Measurements from ENCODE around the gene PLEKHG2.

PLEKHG2 gene

GRCh38 chr19:39426170-39426569, 13.7 kb downstream of the PLEKHG2 start:
- Histone ChIP-seq H3K4me2 (ENCODE audit: low read length) (no peak overlapping the region), H3K79me1 (ENCODE audit: low read length) (peaks cover 10% of the 10 kb centered on the region)

GRCh38 chr19:39427707-39428106, 15.2 kb downstream of the PLEKHG2 start:
- peak overlapping the region; percentile 8 for H4K8ac ChIP-seq (ENCODE audit: low read depth, low read length)
- H2BK120ac ChIP-seq (ENCODE audit: insufficient read depth, low read length, poor library complexity) = no peak overlapping the region
- H2BK12ac ChIP-seq (ENCODE audit: low read length) = no peak overlapping the region
- H3K79me2 ChIP-seq (ENCODE audit: control insufficient read depth, insufficient read depth, low read length, poor library complexity) = no peaks in the 10 kb centered on the region
- no peak overlapping the region for H3K9ac ChIP-seq (ENCODE audit: low read length)
- peaks cover 5% of the 10 kb centered on the region for H3K9me3 ChIP-seq (ENCODE audit: insufficient read depth, low read depth, low read length)
- no peak overlapping the region for H3K4me3 ChIP-seq (ENCODE audit: low read depth, low read length)
- no peak overlapping the region for H3K4ac ChIP-seq (ENCODE audit: low read depth, low read length)
- H3K18ac ChIP-seq (ENCODE audit: low read length) = peak overlapping the region; percentile 50
- H3K4me2 ChIP-seq (ENCODE audit: low read length) = no peak overlapping the region
- H3K79me1 ChIP-seq (ENCODE audit: low read length) = peaks cover 10% of the 10 kb centered on the region
- no CpG with 5 or more reads among the region's 11 CpGs for WGBS (ENCODE audit: extremely low coverage, insufficient coverage, insufficient read length)
- peak overlapping the region; percentile 64 for H2AK5ac ChIP-seq (ENCODE audit: low read length)
- no peak for DNase-seq
- H3K23ac ChIP-seq (ENCODE audit: low read length) = no peak overlapping the region
- H2BK5ac ChIP-seq (ENCODE audit: low read depth, low read length, poor library complexity) = no peak overlapping the region
- H3K27ac ChIP-seq (ENCODE audit: low read depth, low read length) = no peak overlapping the region
- peaks cover 13 to 21% of the 10 kb centered on the region in 2 experiments for H3K4me1 ChIP-seq (ENCODE audit: control insufficient read depth in 1 of 2, insufficient read depth in 2 of 2, low read length in 2 of 2)
- H4K12ac ChIP-seq (ENCODE audit: low read depth, low read length) = no peak overlapping the region
- H3K14ac ChIP-seq (ENCODE audit: low read length) = no peak overlapping the region
- no peaks in the 10 kb centered on the region for H3K27me3 ChIP-seq (ENCODE audit: insufficient read depth, low read length)
- H3K36me3 ChIP-seq (ENCODE audit: control insufficient read depth in 1 of 2, insufficient read depth in 2 of 2, low read length in 2 of 2) = peaks cover 30 to 36% of the 10 kb centered on the region in 2 experiments
- H2AFZ ChIP-seq (ENCODE audit: insufficient read depth, low read length, poor library complexity) = no peak overlapping the region
- peak overlapping the region; percentile 4 for H4K91ac ChIP-seq (ENCODE audit: low read depth, low read length)

More at GRCh38 chr19:39426170-39426569, 13.7 kb downstream of the PLEKHG2 start:
- Histone ChIP-seq H3K36me3 (ENCODE audit: control insufficient read depth in 1 of 2, insufficient read depth in 2 of 2, low read length in 2 of 2) (peaks cover 39 to 42% of the 10 kb centered on the region in 2 experiments), H4K12ac (ENCODE audit: low read depth, low read length) (no peak overlapping the region), H3K9ac (ENCODE audit: low read length) (no peak overlapping the region), H2AFZ (ENCODE audit: insufficient read depth, low read length, poor library complexity) (no peak overlapping the region), H2BK5ac (ENCODE audit: low read depth, low read length, poor library complexity) (no peak overlapping the region), H2AK5ac (ENCODE audit: low read length) (no peak overlapping the region), H3K4me3 (ENCODE audit: low read depth, low read length) (no peak overlapping the region), H4K91ac (ENCODE audit: low read depth, low read length) (no peak overlapping the region), H3K27ac (ENCODE audit: low read depth, low read length) (no peak overlapping the region), H3K9me3 (ENCODE audit: insufficient read depth, low read depth, low read length) (peaks cover 5% of the 10 kb centered on the region), H3K23ac (ENCODE audit: low read length) (no peak overlapping the region), H2BK12ac (ENCODE audit: low read length) (no peak overlapping the region), H3K4me1 (ENCODE audit: control insufficient read depth in 1 of 2, insufficient read depth in 2 of 2, low read length in 2 of 2) (peaks cover 13 to 21% of the 10 kb centered on the region in 2 experiments), H4K8ac (ENCODE audit: low read depth, low read length) (no peak overlapping the region), H3K14ac (ENCODE audit: low read length) (no peak overlapping the region), H3K79me2 (ENCODE audit: control insufficient read depth, insufficient read depth, low read length, poor library complexity) (no peaks in the 10 kb centered on the region), H3K4ac (ENCODE audit: low read depth, low read length) (no peak overlapping the region), H3K18ac (ENCODE audit: low read length) (no peak overlapping the region), H3K27me3 (ENCODE audit: insufficient read depth, low read length) (no peaks in the 10 kb centered on the region), H2BK120ac (ENCODE audit: insufficient read depth, low read length, poor library complexity) (no peak overlapping the region)
- WGBS (ENCODE audit: extremely low coverage, insufficient coverage, insufficient read length) = no CpG with 5 or more reads among the region's 5 CpGs
- no peak for DNase-seq

GRCh38 chr19:39428283-39429112, 16.0 kb downstream of the PLEKHG2 start:
- Histone ChIP-seq H3K9ac (ENCODE audit: low read length) (no peak overlapping the region), H2AFZ (ENCODE audit: insufficient read depth, low read length, poor library complexity) (peak overlapping the region; percentile 74), H3K4me1 (ENCODE audit: control insufficient read depth in 1 of 2, insufficient read depth in 2 of 2, low read length in 2 of 2) (peaks cover 13 to 21% of the 10 kb centered on the region in 2 experiments), H3K36me3 (ENCODE audit: control insufficient read depth in 1 of 2, insufficient read depth in 2 of 2, low read length in 2 of 2) (peaks cover 30 to 36% of the 10 kb centered on the region in 2 experiments), H3K27ac (ENCODE audit: low read depth, low read length) (peak overlapping the region; percentile 81), H3K18ac (ENCODE audit: low read length) (peak overlapping the region; percentile 38), H2BK12ac (ENCODE audit: low read length) (peak overlapping the region; percentile 85), H3K79me1 (ENCODE audit: low read length) (peaks cover 10% of the 10 kb centered on the region), H3K4ac (ENCODE audit: low read depth, low read length) (peak overlapping the region; percentile 41), H3K79me2 (ENCODE audit: control insufficient read depth, insufficient read depth, low read length, poor library complexity) (no peaks in the 10 kb centered on the region), H4K12ac (ENCODE audit: low read depth, low read length) (peak overlapping the region; percentile 31), H2AK5ac (ENCODE audit: low read length) (peak overlapping the region; percentile 57), H3K27me3 (ENCODE audit: insufficient read depth, low read length) (no peaks in the 10 kb centered on the region), H2BK120ac (ENCODE audit: insufficient read depth, low read length, poor library complexity) (peak overlapping the region; percentile 82), H3K23ac (ENCODE audit: low read length) (no peak overlapping the region), H4K8ac (ENCODE audit: low read depth, low read length) (peak overlapping the region; percentile 59), H3K4me2 (ENCODE audit: low read length) (peak overlapping the region; percentile 26), H4K91ac (ENCODE audit: low read depth, low read length) (peak overlapping the region; percentile 71), H3K9me3 (ENCODE audit: insufficient read depth, low read depth, low read length) (peaks cover 5% of the 10 kb centered on the region), H3K14ac (ENCODE audit: low read length) (peak overlapping the region; percentile 80), H3K4me3 (ENCODE audit: low read depth, low read length) (no peak overlapping the region), H2BK5ac (ENCODE audit: low read depth, low read length, poor library complexity) (peak overlapping the region; percentile 82)
- DNase-seq = peak; percentile 75 to 85
- no CpG with 5 or more reads among the region's 23 CpGs for WGBS (ENCODE audit: extremely low coverage, insufficient coverage, insufficient read length)

GRCh38 chr19:39430675-39431593, 18.5 kb downstream of the PLEKHG2 start:
- H2BK5ac ChIP-seq (ENCODE audit: low read depth, low read length, poor library complexity) = no peak overlapping the region
- no peak overlapping the region for H2AK5ac ChIP-seq (ENCODE audit: low read length)
- H2AFZ ChIP-seq (ENCODE audit: insufficient read depth, low read length, poor library complexity) = no peak overlapping the region
- H4K91ac ChIP-seq (ENCODE audit: low read depth, low read length) = no peak overlapping the region
- H3K9ac ChIP-seq (ENCODE audit: low read length) = no peak overlapping the region
- H2BK120ac ChIP-seq (ENCODE audit: insufficient read depth, low read length, poor library complexity) = no peak overlapping the region
- peak; percentile 86 to 93 for DNase-seq
- peak overlapping the region; percentile 4 for H3K27ac ChIP-seq (ENCODE audit: low read depth, low read length)
- no peak overlapping the region for H3K4me3 ChIP-seq (ENCODE audit: low read depth, low read length)
- peaks cover 13 to 26% of the 10 kb centered on the region in 2 experiments for H3K4me1 ChIP-seq (ENCODE audit: control insufficient read depth in 1 of 2, insufficient read depth in 2 of 2, low read length in 2 of 2)
- no peak overlapping the region for H3K14ac ChIP-seq (ENCODE audit: low read length)
- H3K36me3 ChIP-seq (ENCODE audit: control insufficient read depth in 1 of 2, insufficient read depth in 2 of 2, low read length in 2 of 2) = peaks cover 22 to 26% of the 10 kb centered on the region in 2 experiments
- H2BK12ac ChIP-seq (ENCODE audit: low read length) = no peak overlapping the region
- no peak overlapping the region for H3K4me2 ChIP-seq (ENCODE audit: low read length)
- no peak overlapping the region for H3K18ac ChIP-seq (ENCODE audit: low read length)
- H3K23ac ChIP-seq (ENCODE audit: low read length) = no peak overlapping the region
- no peaks in the 10 kb centered on the region for H3K27me3 ChIP-seq (ENCODE audit: insufficient read depth, low read length)
- no peak overlapping the region for H3K4ac ChIP-seq (ENCODE audit: low read depth, low read length)
- no peak overlapping the region for H4K8ac ChIP-seq (ENCODE audit: low read depth, low read length)
- H3K9me3 ChIP-seq (ENCODE audit: insufficient read depth, low read depth, low read length) = no peaks in the 10 kb centered on the region
- no peak overlapping the region for H4K12ac ChIP-seq (ENCODE audit: low read depth, low read length)
- H3K79me2 ChIP-seq (ENCODE audit: control insufficient read depth, insufficient read depth, low read length, poor library complexity) = peaks cover 8% of the 10 kb centered on the region
- peaks cover 14% of the 10 kb centered on the region for H3K79me1 ChIP-seq (ENCODE audit: low read length)
- WGBS (ENCODE audit: extremely low coverage, insufficient coverage, insufficient read length) = no CpG with 5 or more reads among the region's 25 CpGs
